Central memory CD8-positive, alpha-beta T cell (primary cell): ENCODE results near the gene PEF1.
A peak's percentile ranks its signal among the peaks of the same experiment; 100 is the strongest.

Experiments used
- ATAC-seq: fragments of 150-1000 bp; cut with Tn5 transposase; replicated peaks from 2 replicates; pipeline ENCODE4 v1.10.0; 2022; ENCODE audit warnings: mild to moderate bottlenecking, moderate FRiP score, moderate number of reproducible peaks; ENCODE audit not compliant: poor library complexity, severe bottlenecking; ENCODE audit errors: extremely low read depth
- DNase-seq, 2 donors: peaks; one replicate each; pipeline ENCODE4 v3.0.0; 2021; ENCODE audit warnings: low spot score in 2 of 2
- H3K27ac Mint-ChIP-seq: one replicate; pipeline ENCODE4 v1.8.0; 2022; ENCODE audit warnings: low read depth, mild to moderate bottlenecking, moderate library complexity, mixed read lengths
- H3K27me3 Mint-ChIP-seq: one replicate; pipeline ENCODE4 v1.8.0; 2022; ENCODE audit warnings: mixed read lengths
- H3K36me3 Mint-ChIP-seq: one replicate; pipeline ENCODE4 v1.8.0; 2022; ENCODE audit warnings: mild to moderate bottlenecking, moderate library complexity, mixed read lengths; ENCODE audit not compliant: insufficient read depth
- H3K4me1 Mint-ChIP-seq: one replicate; pipeline ENCODE4 v1.8.0; 2022; ENCODE audit warnings: mixed read lengths
- H3K4me3 Mint-ChIP-seq: one replicate; pipeline ENCODE4 v1.8.0; 2022; ENCODE audit warnings: mild to moderate bottlenecking, moderate library complexity, mixed read lengths
- H3K9me3 Mint-ChIP-seq: one replicate; pipeline ENCODE4 v1.8.0; 2022; ENCODE audit warnings: mixed read lengths

Gene PEF1

GRCh38 chr1:31657972-31658510 is 13.4 kb upstream of the PEF1 start:
- H3K27me3 Mint-ChIP-seq, result peaks cover 15% of the 10 kb centered on the region
- no peak overlapping the region for H3K4me3 Mint-ChIP-seq
- H3K27ac Mint-ChIP-seq, result no peak overlapping the region
- no peak for ATAC-seq
- no peaks in the 10 kb centered on the region for H3K9me3 Mint-ChIP-seq
- no peaks in the 10 kb centered on the region for H3K4me1 Mint-ChIP-seq
- no peak for DNase-seq
- H3K36me3 Mint-ChIP-seq, result peaks cover 3% of the 10 kb centered on the region

GRCh38 chr1:31657020-31657804 is 12.5 kb upstream of the PEF1 start:
- no peaks in the 10 kb centered on the region for H3K9me3 Mint-ChIP-seq
- no peak for ATAC-seq
- H3K27ac Mint-ChIP-seq, result no peak overlapping the region
- no peaks in the 10 kb centered on the region for H3K4me1 Mint-ChIP-seq
- DNase-seq, result no peak
- no peak overlapping the region for H3K4me3 Mint-ChIP-seq
- H3K36me3 Mint-ChIP-seq, result peaks cover 3% of the 10 kb centered on the region
- H3K27me3 Mint-ChIP-seq, result peaks cover 15% of the 10 kb centered on the region

GRCh38 chr1:31655756-31656155 is 11.1 kb upstream of the PEF1 start:
- Mint-ChIP-seq H3K36me3 (peaks cover 3% of the 10 kb centered on the region), H3K4me1 (no peaks in the 10 kb centered on the region), H3K4me3 (no peak overlapping the region), H3K27me3 (peaks cover 15% of the 10 kb centered on the region), H3K27ac (no peak overlapping the region), H3K9me3 (no peaks in the 10 kb centered on the region)
- ATAC-seq (no peak), DNase-seq (no peak)

DNA sequence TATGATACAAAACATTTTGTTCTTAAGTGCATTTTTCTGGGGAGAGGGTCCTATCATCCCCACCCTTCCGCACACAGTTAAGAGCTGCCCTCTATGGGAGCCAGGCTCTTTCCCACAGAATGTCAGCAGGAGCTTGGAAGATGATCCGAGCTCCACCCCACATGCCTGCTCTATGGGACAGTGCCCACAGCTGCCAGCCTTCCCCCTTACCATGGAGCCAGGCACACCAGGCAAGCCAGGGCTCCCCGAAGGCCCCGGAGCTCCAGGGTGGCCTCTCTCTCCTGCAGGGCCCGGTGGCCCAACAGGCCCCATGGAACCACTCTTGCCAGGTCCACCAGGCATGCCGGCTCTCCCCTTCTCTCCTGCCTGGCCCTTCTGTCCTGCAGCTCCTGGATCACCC is 10.4 kb upstream of the PEF1 start:
- DNase-seq, result no peak
- no peaks in the 10 kb centered on the region for H3K9me3 Mint-ChIP-seq
- H3K4me1 Mint-ChIP-seq, result no peaks in the 10 kb centered on the region
- H3K4me3 Mint-ChIP-seq, result no peak overlapping the region
- ATAC-seq, result no peak
- H3K27ac Mint-ChIP-seq, result no peak overlapping the region
- peaks cover 3% of the 10 kb centered on the region for H3K36me3 Mint-ChIP-seq
- peaks cover 15% of the 10 kb centered on the region for H3K27me3 Mint-ChIP-seq

- Mint-ChIP-seq H3K4me3 (no peak overlapping the region), H3K27me3 (peaks cover 15% of the 10 kb centered on the region), H3K36me3 (peaks cover 4% of the 10 kb centered on the region)
Measured at GRCh38 chr1:31654474-31654776, 9.7 kb upstream of the PEF1 start.

DNA sequence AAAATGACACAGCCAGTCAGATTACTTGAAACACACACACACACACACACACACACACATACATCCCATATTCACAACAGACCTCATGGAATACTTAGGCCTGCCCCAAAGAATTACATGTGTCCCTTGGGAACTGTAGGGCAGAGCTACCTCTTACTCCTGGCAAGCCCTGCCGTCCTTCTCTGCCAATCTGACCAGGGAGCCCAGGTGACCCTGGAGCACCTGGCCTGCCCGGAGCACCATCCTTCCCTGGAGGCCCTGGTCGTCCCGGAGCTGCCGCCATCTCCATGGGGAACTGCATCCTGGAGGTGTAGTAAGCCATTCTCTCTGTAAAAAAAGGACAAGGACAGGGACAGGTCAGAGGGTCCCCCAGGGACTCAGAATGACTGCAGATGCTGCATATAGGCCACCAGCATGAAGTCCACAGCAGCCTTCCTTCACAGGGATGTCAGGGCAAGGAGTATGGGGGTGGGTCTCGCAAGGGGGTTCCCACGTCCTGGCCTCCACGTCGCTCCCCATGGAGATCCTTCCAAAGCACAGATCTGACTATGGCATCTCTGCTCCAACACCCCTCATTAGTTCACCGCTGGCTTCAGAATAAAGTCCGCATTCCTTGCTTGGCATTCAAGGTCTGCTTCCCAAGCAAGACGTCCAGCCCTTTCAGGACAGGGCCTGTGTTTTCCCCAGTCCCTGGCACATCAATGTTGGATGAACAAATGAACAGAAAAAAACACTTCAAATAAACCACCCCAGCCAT is 9.2 kb upstream of the PEF1 start:
- Mint-ChIP-seq H3K36me3 (peaks cover 4% of the 10 kb centered on the region), H3K27ac (peak overlapping the region; percentile 32), H3K4me3 (no peak overlapping the region), H3K4me1 (no peaks in the 10 kb centered on the region), H3K9me3 (no peaks in the 10 kb centered on the region), H3K27me3 (peaks cover 15% of the 10 kb centered on the region)
- ATAC-seq, result no peak
- no peak for DNase-seq

More at GRCh38 chr1:31654474-31654776, 9.7 kb upstream of the PEF1 start:
- H3K4me1 Mint-ChIP-seq, result no peaks in the 10 kb centered on the region
- H3K27ac Mint-ChIP-seq, result no peak overlapping the region
- no peak for DNase-seq
- H3K9me3 Mint-ChIP-seq, result no peaks in the 10 kb centered on the region
- ATAC-seq, result no peak

GRCh38 chr1:31652891-31653499 is 8.3 kb upstream of the PEF1 start:
- Mint-ChIP-seq H3K27ac (no peak overlapping the region), H3K36me3 (peaks cover 3% of the 10 kb centered on the region), H3K9me3 (no peaks in the 10 kb centered on the region), H3K4me1 (no peaks in the 10 kb centered on the region), H3K27me3 (peaks cover 12% of the 10 kb centered on the region), H3K4me3 (no peak overlapping the region)
- DNase-seq, result no peak
- no peak for ATAC-seq

- no peak overlapping the region for H3K4me3 Mint-ChIP-seq
- H3K4me1 Mint-ChIP-seq, result peaks cover 8% of the 10 kb centered on the region
- H3K27me3 Mint-ChIP-seq, result peaks cover under 1% of the 10 kb centered on the region
- no peak overlapping the region for H3K27ac Mint-ChIP-seq
- no peaks in the 10 kb centered on the region for H3K9me3 Mint-ChIP-seq
- ATAC-seq (no peak), DNase-seq (no peak)
- peaks cover 2% of the 10 kb centered on the region for H3K36me3 Mint-ChIP-seq
Measured at GRCh38 chr1:31651766-31652165, 7.1 kb upstream of the PEF1 start.

- no peak for ATAC-seq
- Mint-ChIP-seq H3K27me3 (no peaks in the 10 kb centered on the region), H3K27ac (no peak overlapping the region), H3K4me1 (peaks cover 12% of the 10 kb centered on the region), H3K36me3 (peaks cover 2% of the 10 kb centered on the region), H3K4me3 (no peak overlapping the region), H3K9me3 (no peaks in the 10 kb centered on the region)
- DNase-seq, result no peak
Measured at GRCh38 chr1:31651089-31651420, 6.4 kb upstream of the PEF1 start.

- H3K27me3 Mint-ChIP-seq, result no peaks in the 10 kb centered on the region
- H3K27ac Mint-ChIP-seq, result no peak overlapping the region
- H3K4me1 Mint-ChIP-seq, result peaks cover 18% of the 10 kb centered on the region
- peaks cover 2% of the 10 kb centered on the region for H3K36me3 Mint-ChIP-seq
- H3K9me3 Mint-ChIP-seq, result no peaks in the 10 kb centered on the region
- H3K4me3 Mint-ChIP-seq, result no peak overlapping the region
- DNase-seq, result no peak
- no peak for ATAC-seq
Measured at GRCh38 chr1:31650161-31651088, 5.7 kb upstream of the PEF1 start.

- no peaks in the 10 kb centered on the region for H3K27me3 Mint-ChIP-seq
- DNase-seq (no peak), ATAC-seq (no peak)
- H3K27ac Mint-ChIP-seq, result no peak overlapping the region
- no peak overlapping the region for H3K4me3 Mint-ChIP-seq
- H3K4me1 Mint-ChIP-seq, result peaks cover 33% of the 10 kb centered on the region
- no peaks in the 10 kb centered on the region for H3K9me3 Mint-ChIP-seq
- H3K36me3 Mint-ChIP-seq, result peaks cover 18% of the 10 kb centered on the region
Measured at GRCh38 chr1:31648641-31649357, 4.1 kb upstream of the PEF1 start.

- DNase-seq (no peak), ATAC-seq (no peak)
- Mint-ChIP-seq H3K27ac (no peak overlapping the region), H3K9me3 (no peaks in the 10 kb centered on the region), H3K27me3 (no peaks in the 10 kb centered on the region), H3K4me3 (no peak overlapping the region), H3K4me1 (peaks cover 39% of the 10 kb centered on the region), H3K36me3 (peaks cover 18% of the 10 kb centered on the region)
Measured at GRCh38 chr1:31648190-31648589, 3.5 kb upstream of the PEF1 start.
